Panc1 (cell line): Measurements from ENCODE around the gene KLHL2. TPM values are rescaled to one million over a fixed set of nuclear protein-coding genes. Genes with fewer than 3 reads are reported as not detected.

ENCODE experiments used
- ATAC-seq: fragments of 200-7000 bp; cut with Tn5 transposase; 2 replicates; pipeline ENCODE4 v1.9.1; 2020; ENCODE audit warnings: mild to moderate bottlenecking, moderate library complexity
- BruUV-seq: library from RNA; stranded (reverse); fragments of 400-500 nt; replicated peaks from 2 replicates; lab custom pipeline; 2021; lab: Mats Ljungman, UMichigan
- CTCF ChIA-PET: fragments of 300-600 bp; sonication (Branson Sonifier 250); formaldehyde crosslinking; loops from one replicate; lab custom pipeline; 2022; ENCODE audit warnings: antibody characterized with exemption; lab: Charles Lee
- POLR2A ChIA-PET: fragments of 300-600 bp; sonication (Branson Sonifier 250); formaldehyde crosslinking; loops from one replicate; lab custom pipeline; 2022; ENCODE audit warnings: antibody characterized with exemption; lab: Charles Lee
- DNase-seq: peaks from one replicate; pipeline ENCODE4 v3.0.0-alpha.2; 2010; ENCODE audit warnings: low read depth, low spot score
- H3K27ac ChIP-seq: 2 replicates; pipeline ENCODE4 v1.5.1; 2011; ENCODE audit warnings: mild to moderate bottlenecking, low read length, inconsistent platforms
- H3K27me3 ChIP-seq: fragments of 200-500 bp; sonication (Bioruptor generic); 2 replicates; pipeline ENCODE4 v1.6.0; 2014; ENCODE audit warnings: low read length, inconsistent platforms; ENCODE audit not compliant: control insufficient read depth, insufficient read depth
- H3K36me3 ChIP-seq: fragments of 200-500 bp; sonication (Bioruptor generic); 2 replicates; pipeline ENCODE4 v1.5.1; 2014; ENCODE audit warnings: inconsistent platforms, mild to moderate bottlenecking, low read length, moderate library complexity; ENCODE audit not compliant: control insufficient read depth, insufficient read depth
- H3K4me1 ChIP-seq: 2 replicates; pipeline ENCODE4 v1.5.1; 2011; ENCODE audit warnings: inconsistent platforms, mild to moderate bottlenecking, low read length, moderate library complexity; ENCODE audit not compliant: control insufficient read depth, insufficient read depth
- H3K4me3 ChIP-seq, 2 experiments: 2 replicates each; pipeline ENCODE4 v1.5.1; 2011 to 2012; ENCODE audit warnings: low read depth in 2 of 2, low read length in 2 of 2, mild to moderate bottlenecking in 2 of 2, inconsistent platforms in 1 of 2, moderate library complexity in 1 of 2
- H3K9me3 ChIP-seq: fragments of 200-500 bp; sonication (Bioruptor generic); 2 replicates; pipeline ENCODE4 v1.5.1; 2014; ENCODE audit warnings: low read depth, mild to moderate bottlenecking, inconsistent platforms, low read length, moderate library complexity; ENCODE audit not compliant: control insufficient read depth, insufficient read depth
- CTCF ChIP-seq: fragments of 450-650 bp; IDR thresholded peaks from 2 replicates; pipeline ENCODE4 v1.5.1; 2017; ENCODE audit warnings: mild to moderate bottlenecking
- POLR2AphosphoS5 ChIP-seq: IDR thresholded peaks from 2 replicates; pipeline ENCODE4 v1.6.1; 2012; ENCODE audit warnings: mild to moderate bottlenecking, low read depth, low read length, moderate library complexity
- REST ChIP-seq, 2 experiments: IDR thresholded peaks; 2 replicates each; pipeline ENCODE4 v1.6.1; 2011 to 2012; ENCODE audit warnings: low read depth in 2 of 2, control low read depth in 1 of 2, low read length in 1 of 2, mild to moderate bottlenecking in 1 of 2, moderate library complexity in 1 of 2; ENCODE audit not compliant: insufficient read depth in 1 of 2
- SIN3A ChIP-seq: IDR thresholded peaks from 2 replicates; pipeline ENCODE4 v1.6.1; 2012; ENCODE audit warnings: low read depth, mild to moderate bottlenecking, low read length, moderate library complexity, borderline replicate concordance; ENCODE audit not compliant: insufficient read depth
- TCF7L2 ChIP-seq: IDR thresholded peaks from 2 replicates; pipeline ENCODE4 v1.6.1; 2011; ENCODE audit warnings: mild to moderate bottlenecking, low read depth, low read length, inconsistent platforms
- in situ Hi-C: cut with HindIII; loops from 2 replicates; pipeline ENCODE4 v1.10.0; 2016; ENCODE audit warnings: low sequenced_read_pairs, low pct_unique_long_range_greater_than_20kb
- intact Hi-C: fragments of 100-400 bp; cut with micrococcal nuclease; formaldehyde crosslinking; loops from one replicate; pipeline ENCODE4 v1.10.0; 2022; ENCODE audit not compliant: unreplicated experiment
- total RNA-seq: library from RNA; stranded (reverse); gene quantifications from one replicate; pipeline ENCODE4 v1.2.1, GENCODE V29; 2021; ENCODE audit not compliant: unreplicated experiment

KLHL2 gene
- total RNA-seq, 1 experiment from 2014 or later: 17.4 TPM

DNA sequence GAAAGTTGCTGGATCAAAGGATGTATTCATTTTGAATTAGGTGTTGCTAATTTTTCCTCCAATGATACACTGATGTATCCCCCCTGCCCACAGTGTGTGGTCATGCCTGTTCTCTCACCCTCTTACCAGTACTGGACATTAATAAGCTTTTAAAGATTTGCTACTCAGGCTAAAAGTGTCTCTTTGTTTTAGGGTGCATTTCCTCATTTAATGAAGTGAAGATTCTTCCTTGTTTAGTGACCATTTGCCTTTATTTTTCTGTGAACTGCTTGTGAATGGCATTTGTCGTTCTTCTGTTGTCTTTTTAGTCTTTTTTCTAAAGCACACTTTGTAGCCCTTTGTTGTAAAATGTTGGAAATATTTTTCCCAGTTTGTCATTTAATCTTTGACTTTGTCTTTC lies 125.1 kb downstream of the KLHL2 start:
- Histone ChIP-seq H3K27me3 (no peaks in the 10 kb centered on the region), H3K4me3 (no peak overlapping the region), H3K9me3 (no peaks in the 10 kb centered on the region), H3K27ac (no peak overlapping the region), H3K4me1 (peaks cover 2% of the 10 kb centered on the region; the same call in 1 of the 2 replicates), H3K36me3 (peaks cover 21% of the 10 kb centered on the region)
- ATAC-seq (no peak), DNase-seq (no peak)
- in situ Hi-C loops: no loop called here
- ChIA-PET CTCF (no interaction called here), POLR2A (no interaction called here)
- intact Hi-C loops: no loop called here
- BruUV-seq: no TSS peak
- TF ChIP-seq REST (IDR thresholded peaks at IDR 0.05; ENCODE audit: insufficient read depth in 1 of 2, low read depth in 2 of 2, low read length in 1 of 2): no peak
- TF ChIP-seq TCF7L2: no peak
- no peak for TF ChIP-seq CTCF
- no peak for TF ChIP-seq SIN3A
- no peak for TF ChIP-seq POLR2AphosphoS5

DNA sequence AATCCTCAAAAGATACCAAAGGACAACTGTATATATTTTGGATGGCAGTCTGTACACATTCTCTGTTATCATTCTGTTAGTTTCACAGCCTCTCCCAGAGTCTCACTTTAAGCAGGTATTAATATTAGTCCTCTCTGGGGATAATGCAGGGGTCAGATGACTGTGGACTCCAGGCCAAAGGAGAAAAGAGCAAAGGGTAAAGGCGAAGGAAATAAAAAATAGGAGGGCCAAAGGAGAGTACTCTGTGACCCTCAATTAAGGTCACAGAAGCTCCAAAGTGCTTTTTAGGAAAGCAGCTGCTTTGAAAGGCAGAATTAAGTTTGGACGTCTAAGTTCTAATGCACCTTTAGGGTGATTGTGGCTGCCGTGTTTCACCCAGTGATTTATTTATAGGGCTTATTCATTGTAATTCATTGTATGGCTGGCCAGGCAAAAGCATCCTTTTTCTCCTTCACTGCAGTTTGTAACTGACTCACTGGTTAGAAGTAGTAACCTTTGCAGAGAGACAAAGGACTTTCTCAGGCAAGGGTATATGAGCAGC lies 127.9 kb downstream of the KLHL2 start:
- no peak for DNase-seq
- ATAC-seq: no peak
- in situ Hi-C loops (no loop called here), intact Hi-C loops (no loop called here)
- Histone ChIP-seq H3K4me3 (no peak overlapping the region), H3K27ac (no peak overlapping the region), H3K36me3 (peaks cover 17% of the 10 kb centered on the region), H3K4me1 (peaks cover 2% of the 10 kb centered on the region; the same call in 1 of the 2 replicates), H3K9me3 (no peaks in the 10 kb centered on the region), H3K27me3 (no peaks in the 10 kb centered on the region)
- ChIA-PET CTCF (no interaction called here), POLR2A (no interaction called here)
- TF ChIP-seq POLR2AphosphoS5 (no peak), CTCF (no peak), REST (IDR thresholded peaks at IDR 0.05; ENCODE audit: insufficient read depth in 1 of 2, low read depth in 2 of 2, low read length in 1 of 2) (no peak), SIN3A (no peak), TCF7L2 (no peak)
- no TSS peak for BruUV-seq
